Keratinocyte (primary cell): Measurements from ENCODE around the gene AAMP. TPM values are rescaled to one million over a fixed set of nuclear protein-coding genes. Genes with fewer than 3 reads are reported as not detected.

Experiments used
- DNase-seq: peaks from one replicate; pipeline ENCODE4 v3.0.0-alpha.2; 2011; ENCODE audit warnings: low read depth, missing footprints, low spot score
- FAIRE-seq: peaks from 2 replicates; lab custom pipeline; 2011; peaks lifted over from hg19 to GRCh38; lab: Jason Lieb, UNC
- H2AFZ ChIP-seq: 2 replicates; pipeline ENCODE4 v1.6.0; 2012; ENCODE audit warnings: low read length, control low read depth, inconsistent platforms; ENCODE audit not compliant: control insufficient read depth
- H3K27ac ChIP-seq: 2 replicates; pipeline ENCODE4 v1.5.1; 2011; ENCODE audit warnings: low read length; ENCODE audit not compliant: control insufficient read depth, insufficient read depth
- H3K27me3 ChIP-seq: 3 replicates; pipeline ENCODE4 v1.6.0; 2011; ENCODE audit warnings: low read length; ENCODE audit not compliant: control insufficient read depth, insufficient read depth; ENCODE audit errors: extremely low read depth
- H3K36me3 ChIP-seq, 2 experiments: 2 replicates in 1 of 2; 3 replicates in 1 of 2; pipeline ENCODE4 v1.5.1; 2011; ENCODE audit warnings: low read length in 2 of 2, mild to moderate bottlenecking in 1 of 2; ENCODE audit not compliant: control insufficient read depth in 2 of 2, insufficient read depth in 2 of 2; ENCODE audit errors: extremely low read depth in 1 of 2
- H3K4me1 ChIP-seq: 3 replicates; pipeline ENCODE4 v1.5.1; 2011; ENCODE audit warnings: low read length; ENCODE audit not compliant: control insufficient read depth, insufficient read depth; ENCODE audit errors: extremely low read depth
- H3K4me2 ChIP-seq: 3 replicates; pipeline ENCODE4 v1.6.0; 2011; ENCODE audit warnings: low read depth, low read length; ENCODE audit not compliant: control insufficient read depth, insufficient read depth; ENCODE audit errors: extremely low read depth
- H3K4me3 ChIP-seq, 3 experiments: fragments of 200-600 bp in 1 of 3; sonication (generic) in 1 of 3; 2 replicates in 2 of 3; 3 replicates in 1 of 3; pipeline ENCODE4 v1.5.1; 2011 to 2016; ENCODE audit warnings: low read length in 3 of 3, mild to moderate bottlenecking in 3 of 3, control low read depth in 2 of 3, inconsistent platforms in 1 of 3, low read depth in 1 of 3, mixed read lengths in 1 of 3, mixed run types in 1 of 3, moderate library complexity in 1 of 3; ENCODE audit not compliant: control insufficient read depth in 2 of 3, insufficient read depth in 2 of 3; ENCODE audit errors: extremely low read depth in 1 of 3
- H3K79me2 ChIP-seq: 2 replicates; pipeline ENCODE4 v1.6.0; 2012; ENCODE audit warnings: low read length; ENCODE audit not compliant: control insufficient read depth, insufficient read depth
- H3K9ac ChIP-seq: 3 replicates; pipeline ENCODE4 v1.6.0; 2011; ENCODE audit warnings: low read length; ENCODE audit not compliant: control insufficient read depth, insufficient read depth; ENCODE audit errors: extremely low read depth
- H3K9me1 ChIP-seq: 3 replicates; pipeline ENCODE4 v1.6.0; 2011; ENCODE audit warnings: low read length; ENCODE audit not compliant: control insufficient read depth, insufficient read depth; ENCODE audit errors: extremely low read depth
- H3K9me3 ChIP-seq: 2 replicates; pipeline ENCODE4 v1.5.1; 2012; ENCODE audit warnings: low read depth, low read length; ENCODE audit not compliant: control insufficient read depth
- H4K20me1 ChIP-seq: 3 replicates; pipeline ENCODE4 v1.6.0; 2011; ENCODE audit warnings: low read length; ENCODE audit not compliant: control insufficient read depth, insufficient read depth; ENCODE audit errors: extremely low read depth
- EZH2 ChIP-seq: IDR thresholded peaks from one replicate; pipeline ENCODE4 v1.6.1; 2012; ENCODE audit warnings: inconsistent platforms, mild to moderate bottlenecking, low read length, moderate library complexity
- dilution Hi-C: fragments of 300-500 bp; cut with MboI; formaldehyde crosslinking; loops from one replicate; pipeline ENCODE4 v1.7.0; 2020; ENCODE audit warnings: low sequenced_read_pairs; ENCODE audit not compliant: extremely low pct_ligation_motif_present
- polyA plus RNA-seq, 5 experiments: library from polyadenylated mRNA; depleted of rRNA in 3 of 5; stranded (reverse) in 3 of 5; stranded (forward) in 1 of 5; unstranded in 1 of 5; fragments of >200 nt; gene quantifications; 1 replicate in 1 of 5; 2 replicates in 3 of 5; 3 replicates in 1 of 5; pipeline versions ENCODE4 v1.2.1 to v1.2.3, GENCODE V29; 2011 to 2012; ENCODE audit warnings: missing spikeins in 2 of 5, low read depth in 1 of 5, low replicate concordance in 1 of 5
- TF ChIP-seq, protein P1 (sequence below), 3 experiments: IDR thresholded peaks in 1 of 3; conservative IDR thresholded peaks in 1 of 3; optimal IDR thresholded peaks in 1 of 3; 2 replicates in 2 of 3; 3 replicates in 1 of 3; pipeline versions ENCODE3 to v1.5.1; 2011; ENCODE audit warnings: low read length in 3 of 3, mild to moderate bottlenecking in 3 of 3, moderate library complexity in 2 of 3, control low read depth in 1 of 3, inconsistent platforms in 1 of 3; ENCODE audit not compliant: insufficient read depth in 2 of 3; ENCODE audit errors: extremely low read depth in 1 of 3

The AAMP gene
- polyA plus RNA-seq, 1 donor (not counting 4 experiments of a cell fraction or from before 2014, with no cell fraction given) = 78.4 TPM

DNA sequence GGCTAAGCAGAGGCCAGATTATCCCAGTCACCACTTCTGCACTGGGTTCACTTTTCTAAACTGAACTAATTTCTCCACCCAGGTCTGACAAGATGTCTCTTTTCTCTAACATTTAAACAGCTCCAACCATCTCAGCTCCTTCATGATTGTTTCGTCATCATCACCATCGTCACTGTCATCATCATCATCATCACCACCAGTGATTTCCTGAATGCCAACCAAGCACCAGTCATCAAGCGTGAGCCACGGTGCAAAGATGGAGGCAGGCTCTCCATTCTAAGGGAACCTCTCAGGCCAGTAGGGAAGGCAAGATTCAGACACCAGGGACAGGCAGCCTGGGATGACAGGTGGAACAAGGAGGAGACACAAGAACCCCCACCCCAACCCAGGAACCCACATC lies 47.9 kb upstream of the AAMP start:
- H3K9ac ChIP-seq = no peak overlapping the region
- H3K4me1 ChIP-seq = peaks cover 21% of the 10 kb centered on the region
- H3K9me1 ChIP-seq = peaks cover 6% of the 10 kb centered on the region
- no peak overlapping the region for H3K4me2 ChIP-seq
- dilution Hi-C loops = no loop called here
- no peaks in the 10 kb centered on the region for H4K20me1 ChIP-seq
- no peaks in the 10 kb centered on the region for H3K79me2 ChIP-seq
- FAIRE-seq = no peak
- no peak overlapping the region for H3K4me3 ChIP-seq
- H3K27me3 ChIP-seq = no peaks in the 10 kb centered on the region
- H2AFZ ChIP-seq = no peak overlapping the region
- TF ChIP-seq EZH2 = no peak
- TF ChIP-seq, protein P1, sequence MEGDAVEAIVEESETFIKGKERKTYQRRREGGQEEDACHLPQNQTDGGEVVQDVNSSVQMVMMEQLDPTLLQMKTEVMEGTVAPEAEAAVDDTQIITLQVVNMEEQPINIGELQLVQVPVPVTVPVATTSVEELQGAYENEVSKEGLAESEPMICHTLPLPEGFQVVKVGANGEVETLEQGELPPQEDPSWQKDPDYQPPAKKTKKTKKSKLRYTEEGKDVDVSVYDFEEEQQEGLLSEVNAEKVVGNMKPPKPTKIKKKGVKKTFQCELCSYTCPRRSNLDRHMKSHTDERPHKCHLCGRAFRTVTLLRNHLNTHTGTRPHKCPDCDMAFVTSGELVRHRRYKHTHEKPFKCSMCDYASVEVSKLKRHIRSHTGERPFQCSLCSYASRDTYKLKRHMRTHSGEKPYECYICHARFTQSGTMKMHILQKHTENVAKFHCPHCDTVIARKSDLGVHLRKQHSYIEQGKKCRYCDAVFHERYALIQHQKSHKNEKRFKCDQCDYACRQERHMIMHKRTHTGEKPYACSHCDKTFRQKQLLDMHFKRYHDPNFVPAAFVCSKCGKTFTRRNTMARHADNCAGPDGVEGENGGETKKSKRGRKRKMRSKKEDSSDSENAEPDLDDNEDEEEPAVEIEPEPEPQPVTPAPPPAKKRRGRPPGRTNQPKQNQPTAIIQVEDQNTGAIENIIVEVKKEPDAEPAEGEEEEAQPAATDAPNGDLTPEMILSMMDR (optimal IDR thresholded peaks at IDR 0.05 in 1 of 3, IDR thresholded peaks at IDR 0.05 in 1 of 3, conservative IDR thresholded peaks at IDR 0.05 in 1 of 3; ENCODE audit: extremely low read depth in 1 of 3, insufficient read depth in 2 of 3, low read length in 3 of 3) = no peak
- H3K36me3 ChIP-seq = no peaks in the 10 kb centered on the region
- DNase-seq = no peak
- H3K27ac ChIP-seq = no peak overlapping the region
- H3K9me3 ChIP-seq = no peaks in the 10 kb centered on the region

DNA sequence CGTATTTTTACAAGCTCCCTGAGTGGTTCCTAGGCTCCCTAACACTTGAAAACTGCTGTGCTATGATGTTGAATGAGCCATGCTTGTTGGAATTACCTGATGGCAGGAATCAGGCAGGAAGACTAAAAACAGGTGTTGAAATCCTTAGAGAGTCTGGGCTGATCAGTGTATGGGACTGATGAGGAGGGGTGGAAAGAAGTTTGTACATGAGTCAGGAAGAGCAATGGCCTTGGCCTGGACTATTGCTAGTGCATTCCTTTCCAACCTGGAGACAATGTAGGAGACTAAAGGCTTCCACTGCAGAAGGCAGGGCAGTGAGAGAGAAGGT lies 47.3 kb upstream of the AAMP start:
- no peak for TF ChIP-seq EZH2
- TF ChIP-seq, protein P1 (optimal IDR thresholded peaks at IDR 0.05 in 1 of 3, IDR thresholded peaks at IDR 0.05 in 1 of 3, conservative IDR thresholded peaks at IDR 0.05 in 1 of 3; ENCODE audit: extremely low read depth in 1 of 3, insufficient read depth in 2 of 3, low read length in 3 of 3) = no peak
- dilution Hi-C loops = no loop called here
- no peak for DNase-seq

More for the DNA sequence above, 47.3 kb upstream of the AAMP start:
- H2AFZ ChIP-seq = peak overlapping the region; percentile 40
- H3K9ac ChIP-seq = no peak overlapping the region
- no peaks in the 10 kb centered on the region for H3K79me2 ChIP-seq
- peak overlapping the region; percentile 32 for H3K4me2 ChIP-seq
- no peak overlapping the region for H3K4me3 ChIP-seq
- no peaks in the 10 kb centered on the region for H4K20me1 ChIP-seq
- peaks cover 16% of the 10 kb centered on the region for H3K4me1 ChIP-seq
- H3K9me1 ChIP-seq = peaks cover 6% of the 10 kb centered on the region
- FAIRE-seq = peak; percentile 67
- H3K36me3 ChIP-seq = no peaks in the 10 kb centered on the region
- H3K27ac ChIP-seq = no peak overlapping the region
- H3K27me3 ChIP-seq = no peaks in the 10 kb centered on the region
- H3K9me3 ChIP-seq = no peaks in the 10 kb centered on the region
